GM12878 (cell line): ENCODE measurements around the gene ADAMTS19. TPM values are rescaled to one million over a fixed set of nuclear protein-coding genes. Genes with fewer than 3 reads are reported as not detected.
"Not testable (repeated sequence)": the region's sequence is repeated elsewhere in the genome, so short reads cannot be mapped to it uniquely, and the experiment has no call there.

Experiments
- ATAC-seq: fragments of 200-7000 bp; cut with Tn5 transposase; 3 replicates; pipeline ENCODE4 v1.9.1; 2020; ENCODE audit warnings: mild to moderate bottlenecking, moderate library complexity
- BruUV-seq: library from RNA; stranded (reverse); fragments of 400-500 nt; replicated peaks from 2 replicates; lab custom pipeline; 2021; lab: Mats Ljungman, UMichigan
- CTCF ChIA-PET: fragments of 300-600 bp; sonication (Branson Sonifier 250); formaldehyde crosslinking; extraction: SDS; loops from one replicate; lab custom pipeline; 2021; ENCODE audit warnings: inconsistent platforms; lab: Yijun Ruan, JAX
- POLR2A ChIA-PET: fragments of 350-600 bp; formaldehyde crosslinking; extraction: SDS; loops from one replicate; lab custom pipeline; 2021; ENCODE audit warnings: inconsistent platforms; lab: Charles Lee
- RAD21 ChIA-PET: fragments of 300-600 bp; sonication (Branson Sonifier 250); formaldehyde crosslinking; loops from one replicate; lab custom pipeline; 2023; ENCODE audit warnings: antibody characterized with exemption; ENCODE audit not compliant: unreplicated experiment; lab: Charles Lee
- SMC1A ChIA-PET: fragments of 300-600 bp; sonication (Branson Sonifier 250); formaldehyde crosslinking; loops from one replicate; lab custom pipeline; 2023; ENCODE audit not compliant: unreplicated experiment, uncharacterized antibody; lab: Charles Lee
- DNase-seq: peaks from one replicate; pipeline ENCODE4 v3.0.0-alpha.2; 2011; ENCODE audit warnings: low read depth, low spot score
- FAIRE-seq: peaks from 3 replicates; lab custom pipeline; 2011; peaks lifted over from hg19 to GRCh38; lab: Jason Lieb, UNC
- H2AFZ ChIP-seq: 2 replicates; pipeline ENCODE4 v1.6.0; 2011; ENCODE audit warnings: low read depth, low read length, control low read depth; ENCODE audit not compliant: control insufficient read depth
- H3K27ac ChIP-seq: 2 replicates; pipeline ENCODE4 v1.5.1; 2011; ENCODE audit warnings: control low read depth; ENCODE audit not compliant: control insufficient read depth, insufficient read depth
- H3K27me3 ChIP-seq, 2 experiments: replicated peaks in 1 of 2; 2 replicates each; pipeline versions ENCODE4 v1.6.0 to v1.6.1; 2011; ENCODE audit warnings: low read length in 1 of 2; ENCODE audit not compliant: control insufficient read depth in 2 of 2, insufficient read depth in 2 of 2
- H3K36me3 ChIP-seq, 2 experiments: 2 replicates each; pipeline ENCODE4 v1.5.1; 2011; ENCODE audit warnings: low read length in 1 of 2; ENCODE audit not compliant: control insufficient read depth in 2 of 2, insufficient read depth in 2 of 2
- H3K4me1 ChIP-seq: 2 replicates; pipeline ENCODE4 v1.6.1; 2011; ENCODE audit warnings: mild to moderate bottlenecking, low read length, moderate library complexity, mixed read lengths; ENCODE audit not compliant: control insufficient read depth, insufficient read depth
- H3K4me2 ChIP-seq: 2 replicates; pipeline ENCODE4 v1.6.0; 2011; ENCODE audit warnings: control low read depth; ENCODE audit not compliant: control insufficient read depth, insufficient read depth
- H3K4me3 ChIP-seq: fragments of 200-600 bp; sonication (generic); 2 replicates; pipeline ENCODE4 v1.5.1; 2016
- H3K79me2 ChIP-seq: 2 replicates; pipeline ENCODE4 v1.6.0; 2011; ENCODE audit warnings: low read length; ENCODE audit not compliant: control insufficient read depth, insufficient read depth
- H3K9ac ChIP-seq: 2 replicates; pipeline ENCODE4 v1.8.0; 2011; ENCODE audit warnings: low read length, control low read depth, mixed read lengths; ENCODE audit not compliant: control insufficient read depth, insufficient read depth
- H3K9me3 ChIP-seq: replicated peaks from 3 replicates; pipeline ENCODE4 v1.5.1; 2011; ENCODE audit warnings: mild to moderate bottlenecking, low read length; ENCODE audit not compliant: control insufficient read depth, insufficient read depth
- H4K20me1 ChIP-seq: 2 replicates; pipeline ENCODE4 v1.6.0; 2011; ENCODE audit not compliant: control insufficient read depth, insufficient read depth
- BCL3 ChIP-seq: IDR thresholded peaks from 2 replicates; pipeline ENCODE4 v1.6.1; 2011; ENCODE audit warnings: borderline replicate concordance, low read depth, mild to moderate bottlenecking, moderate library complexity, low read length; ENCODE audit not compliant: insufficient read depth, poor library complexity, severe bottlenecking
- CHD4 ChIP-seq: fragments of 200-600 bp; sonication (generic); IDR thresholded peaks from 2 replicates; pipeline ENCODE4 v1.6.1; 2016; ENCODE audit warnings: mild to moderate bottlenecking
- EED ChIP-seq: sonication (generic); IDR thresholded peaks from 2 replicates; pipeline ENCODE4 v1.6.1; 2016; ENCODE audit warnings: antibody characterized with exemption, low read depth
- HDGF ChIP-seq: fragments of 450-650 bp; IDR thresholded peaks from 2 replicates; pipeline ENCODE4 v1.6.1; 2016; ENCODE audit warnings: antibody characterized with exemption
- IRF5 ChIP-seq: fragments of 450-650 bp; IDR thresholded peaks from 2 replicates; pipeline ENCODE4 v1.6.1; 2017; ENCODE audit warnings: borderline replicate concordance
- NRF1 ChIP-seq: conservative IDR thresholded peaks from 2 replicates; pipeline ENCODE4 v1.6.1; 2011; ENCODE audit warnings: mild to moderate bottlenecking, low read depth, low read length, improper control_type of control experiment
- POU2F2 ChIP-seq: IDR thresholded peaks from 3 replicates; pipeline ENCODE4 v1.6.1; 2011; ENCODE audit warnings: low read depth, mild to moderate bottlenecking, low read length, borderline replicate concordance
- RAD21 ChIP-seq: IDR thresholded peaks from 2 replicates; pipeline ENCODE4 v1.6.1; 2011; ENCODE audit warnings: mild to moderate bottlenecking, low read depth, low read length, moderate library complexity; ENCODE audit not compliant: insufficient read depth
- STAT1 ChIP-seq: fragments of 450-650 bp; conservative IDR thresholded peaks from 2 replicates; pipeline ENCODE4 v1.6.1; 2014; ENCODE audit warnings: antibody characterized with exemption, mild to moderate bottlenecking
- TARDBP ChIP-seq: IDR thresholded peaks from 2 replicates; pipeline ENCODE4 v1.6.1; 2016; ENCODE audit warnings: borderline replicate concordance
- TCF12 ChIP-seq: IDR thresholded peaks from 2 replicates; pipeline ENCODE4 v1.6.1; 2011; ENCODE audit warnings: low read depth, mild to moderate bottlenecking, low read length
- ZBTB11 ChIP-seq: fragments of 450-650 bp; formaldehyde crosslinking; IDR thresholded peaks from 2 replicates; pipeline ENCODE4 v1.5.0; 2022; ENCODE audit warnings: mild to moderate bottlenecking, missing genetic modification characterization
- WGBS: methylation state at CpG from one replicate; pipeline ENCODE4 v1.1.6; 2016; ENCODE audit warnings: low lambda C conversion rate; ENCODE audit not compliant: insufficient replicate concordance, insufficient coverage; ENCODE audit errors: missing lambda C conversion rate; 5-methylcytosine and 5-hydroxymethylcytosine counted together
- in situ Hi-C: fragments of 300-500 bp; cut with MboI; formaldehyde crosslinking; loops from 9 replicates; pipeline ENCODE4 v1.14.3; 2018; ENCODE audit warnings: mixed read lengths
- intact Hi-C: fragments of 100-400 bp; cut with micrococcal nuclease; formaldehyde crosslinking; loops from one replicate; pipeline ENCODE4 v1.14.2; 2022; ENCODE audit not compliant: unreplicated experiment
- polyA plus RNA-seq, 11 experiments: library from polyadenylated mRNA; depleted of rRNA in 4 of 11; unstranded in 6 of 11; stranded (reverse) in 5 of 11; fragments of >200 nt; fragmentation: Nextera tagmentation in 4 of 11; fragmentation: Illumina TruSeq in 1 of 11; extraction: Ambion mirVana in 4 of 11; extraction: Trizol in 1 of 11; gene quantifications; 1 replicate in 1 of 11; 2 replicates in 10 of 11; pipeline versions ENCODE4 v1.2.1 to v1.2.3, GENCODE V29; 2011 to 2016; ENCODE audit warnings: inconsistent platforms in 2 of 11, missing spikeins in 2 of 11, low read depth in 1 of 11
- total RNA-seq, 4 experiments: library from RNA; depleted of rRNA in 3 of 4; stranded (reverse); fragments of >200 nt in 3 of 4; fragmentation: Illumina TruSeq in 1 of 4; extraction: Trizol in 1 of 4; gene quantifications; 2 replicates each; pipeline versions ENCODE4 v1.2.1 to v1.2.3, GENCODE V29; 2013 to 2021

Gene ADAMTS19
- total and polyA plus RNA-seq, 10 of the 15 experiments (the other 5 are each of a cell fraction or from before 2014, with no cell fraction given), result not detected

- POLR2A ChIA-PET, result no interaction called here
- no peak for ATAC-seq
- Histone ChIP-seq H3K9me3 (no peaks in the 10 kb centered on the region), H3K79me2 (no peaks in the 10 kb centered on the region), H3K4me1 (no peaks in the 10 kb centered on the region), H4K20me1 (no peaks in the 10 kb centered on the region), H2AFZ (no peak overlapping the region), H3K9ac (no peak overlapping the region), H3K27ac (no peak overlapping the region), H3K4me3 (no peak overlapping the region), H3K27me3 (no peaks in the 10 kb centered on the region)
- CTCF ChIA-PET, result no interaction called here
- intact Hi-C loops, result no loop called here
- no peak for DNase-seq
- SMC1A ChIA-PET, result no interaction called here
- TF ChIP-seq HDGF, result no peak
- no peak for TF ChIP-seq IRF5
- TF ChIP-seq NRF1, result no peak
- TF ChIP-seq EED, result no peak
- no peak for TF ChIP-seq STAT1
- no peak for TF ChIP-seq RAD21
- TF ChIP-seq BCL3, result no peak
- no peak for TF ChIP-seq TCF12
- TF ChIP-seq POU2F2, result no peak
- no peak for TF ChIP-seq CHD4
- no peak for TF ChIP-seq ZBTB11 (CRISPR knock-in tag)
- no peak for TF ChIP-seq TARDBP
- TF ChIP-seq, all 136 proteins: peak for 0
- RAD21 ChIA-PET, result no interaction called here
- Histone ChIP-seq H3K4me2 (no peak overlapping the region), H3K36me3 (no peaks in the 10 kb centered on the region)
- BruUV-seq, result no TSS peak
- FAIRE-seq, result no peak
- in situ Hi-C loops, result no loop called here
- WGBS, result 10% methylated on average over 2 of the region's 2 CpGs
These were observed 112.0 kb downstream of the ADAMTS19 start for GRCh38 chr5:129572060-129572459.

GRCh38 chr5:129584496-129584895, 124.4 kb downstream of the ADAMTS19 start:
- in situ Hi-C loops, RAD21 ChIA-PET, DNase-seq, H3K9ac ChIP-seq, H3K27me3 ChIP-seq, intact Hi-C loops, CTCF ChIA-PET, H3K4me2 ChIP-seq, H2AFZ ChIP-seq, H3K4me1 ChIP-seq, H3K79me2 ChIP-seq, FAIRE-seq, BruUV-seq, H3K9me3 ChIP-seq, SMC1A ChIA-PET, H3K36me3 ChIP-seq, H3K4me3 ChIP-seq, ATAC-seq, H4K20me1 ChIP-seq, POLR2A ChIA-PET, H3K27ac ChIP-seq: not testable (repeated sequence)
- 20% methylated on average over 3 of the region's 4 CpGs for WGBS
